GM18873 (cell line): ENCODE results near the gene WSB1.
"Not testable (repeated sequence)": the region's sequence is repeated elsewhere in the genome, so short reads cannot be mapped to it uniquely, and the experiment has no call there.

Experiments
- ATAC-seq: cut with Tn5 transposase; IDR thresholded peaks from one replicate; pipeline ENCODE4 v1.9.1; 2021; ENCODE audit warnings: mild to moderate bottlenecking, moderate library complexity, moderate number of reproducible peaks; ENCODE audit not compliant: unreplicated experiment, low FRiP score

The WSB1 gene

GRCh38 chr17:27310565-27311110 is 16.7 kb downstream of the WSB1 start:
- ATAC-seq, result no peak

- ATAC-seq, result no peak
These were observed 19.4 kb downstream of the WSB1 start for GRCh38 chr17:27313301-27313700.

- ATAC-seq, result no peak
These were observed 21.4 kb downstream of the WSB1 start for GRCh38 chr17:27315322-27315721.

DNA sequence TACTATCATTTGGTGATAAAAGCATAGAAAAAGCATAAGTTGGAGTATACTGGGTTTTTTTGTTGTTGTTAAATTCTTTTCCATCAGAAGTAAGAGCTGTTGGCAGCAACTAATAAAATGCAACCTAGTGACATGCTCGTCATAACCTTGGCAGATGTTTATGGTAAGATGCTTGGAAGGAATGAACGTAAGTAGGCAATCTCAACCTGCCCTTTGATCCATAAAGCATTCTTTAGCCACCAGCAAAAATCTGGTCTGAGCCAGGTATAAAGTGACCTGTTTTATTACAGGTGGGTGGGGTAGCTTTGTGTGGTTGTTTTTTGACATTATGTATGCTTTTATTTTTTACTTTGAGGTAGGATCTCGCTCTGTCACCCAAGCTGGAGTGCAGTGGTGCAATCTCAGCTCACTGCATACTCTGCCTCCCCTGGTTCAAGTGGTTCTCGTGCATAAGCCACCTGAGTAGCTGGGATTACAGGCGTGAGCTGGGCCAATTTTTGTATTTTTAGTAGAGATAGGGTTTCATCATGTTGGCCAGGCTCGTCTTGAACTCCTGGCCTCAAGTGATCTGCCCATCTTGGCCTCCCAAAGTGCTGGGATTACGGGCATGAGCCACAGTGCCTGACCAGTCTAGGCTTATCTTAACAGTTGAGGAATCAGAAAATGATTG is 22.0 kb downstream of the WSB1 start:
- no peak for ATAC-seq

DNA sequence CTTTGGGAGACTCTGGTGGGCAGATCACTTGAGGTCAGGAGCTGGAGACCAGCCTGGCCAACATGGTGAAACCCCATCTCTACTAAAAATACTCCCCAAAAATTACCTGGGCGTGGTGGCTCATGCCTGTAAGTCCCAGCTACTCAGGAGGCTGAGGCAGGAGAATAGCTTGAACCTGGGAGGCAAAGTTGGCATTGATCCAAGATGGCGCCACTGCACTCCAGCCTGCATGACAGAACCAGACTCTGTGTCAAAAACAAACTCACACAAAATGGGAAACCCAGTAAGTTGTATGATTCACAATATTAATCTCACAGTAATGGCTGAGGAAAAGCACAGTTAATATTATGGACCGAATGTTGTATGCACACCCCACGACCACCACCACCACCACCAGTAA is 24.3 kb downstream of the WSB1 start:
- ATAC-seq, result no peak

GRCh38 chr17:27318633-27319032 is 24.7 kb downstream of the WSB1 start:
- no peak for ATAC-seq

GRCh38 chr17:27319541-27320221 is 25.8 kb downstream of the WSB1 start:
- ATAC-seq, result no peak

- no peak for ATAC-seq
These were observed 26.3 kb downstream of the WSB1 start for GRCh38 chr17:27320222-27320560.

- no peak for ATAC-seq
These were observed 27.5 kb downstream of the WSB1 start for GRCh38 chr17:27321372-27321771.

DNA sequence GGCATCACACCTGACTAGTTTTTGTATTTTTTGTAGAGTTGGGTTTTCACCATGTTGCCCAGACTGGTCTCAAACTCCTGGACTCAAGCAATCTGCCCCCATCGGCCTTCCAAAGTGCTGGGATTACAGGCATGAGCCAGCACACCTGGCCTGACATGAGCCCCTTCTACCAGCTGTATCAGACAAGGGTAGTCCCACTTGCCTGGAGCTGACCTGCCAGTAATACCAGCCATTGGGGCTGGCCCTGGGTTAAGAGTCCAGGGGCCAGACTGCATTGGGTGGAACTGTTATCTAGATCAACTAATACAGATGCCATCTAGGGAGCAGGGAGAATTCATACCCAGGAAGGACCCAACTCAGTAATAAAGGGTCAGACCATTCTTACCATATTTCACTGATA is 28.1 kb downstream of the WSB1 start:
- no peak for ATAC-seq

GRCh38 chr17:27322690-27323508 is 29.0 kb downstream of the WSB1 start:
- ATAC-seq, result no peak

DNA sequence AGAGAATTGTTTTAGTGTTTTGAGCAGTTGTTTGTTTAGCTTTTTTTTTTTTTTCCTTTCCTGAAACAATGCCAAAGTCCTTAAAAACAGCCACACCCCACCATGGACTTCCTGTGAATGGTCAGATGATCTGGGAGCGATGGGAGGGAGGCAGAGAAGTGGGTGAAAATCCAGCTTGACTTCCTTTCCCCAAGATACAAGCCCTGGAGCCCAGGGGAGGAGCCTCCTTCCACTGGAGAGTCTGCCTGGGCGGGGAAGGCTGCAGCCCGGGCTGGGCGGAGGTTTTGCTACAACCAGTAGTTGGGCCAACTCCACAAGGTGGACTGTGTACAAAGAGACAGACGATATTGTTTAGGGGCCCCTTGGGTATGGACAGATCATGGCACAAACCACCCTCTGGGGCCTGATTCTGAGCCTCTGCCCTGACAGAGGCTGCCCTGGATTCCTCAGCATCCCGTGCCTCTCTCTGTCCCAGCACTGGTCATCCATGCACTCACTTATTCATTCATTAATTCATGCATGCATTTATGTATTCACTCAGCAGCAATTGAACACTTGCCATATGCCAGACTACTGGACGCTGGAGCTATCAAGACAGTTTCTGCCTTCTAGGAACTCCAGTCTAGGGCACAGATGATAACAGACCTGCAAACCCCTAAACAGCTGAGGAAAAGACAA is 29.8 kb downstream of the WSB1 start:
- no peak for ATAC-seq

- no peak for ATAC-seq
These were observed 30.9 kb downstream of the WSB1 start for GRCh38 chr17:27324771-27325339.

DNA sequence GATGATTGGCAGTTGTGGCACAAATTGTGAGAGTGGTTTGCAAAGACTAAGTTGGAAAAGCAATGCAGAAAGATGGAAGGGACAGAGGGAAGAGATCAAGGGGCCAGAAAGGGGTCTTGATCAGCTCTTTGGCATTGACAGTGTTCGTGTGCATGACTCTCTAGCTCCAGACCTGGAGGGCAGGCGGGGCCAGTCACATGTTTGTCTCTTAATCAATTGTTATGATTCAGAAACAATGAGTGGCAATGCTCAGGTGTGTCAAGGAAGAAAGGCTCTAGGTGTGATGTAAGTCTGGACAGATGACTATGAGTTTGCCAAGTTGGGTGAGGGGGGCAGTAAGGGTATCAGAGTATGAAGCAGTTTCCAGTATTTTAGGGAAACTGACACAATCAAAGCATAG is 32.1 kb downstream of the WSB1 start:
- ATAC-seq, result no peak

DNA sequence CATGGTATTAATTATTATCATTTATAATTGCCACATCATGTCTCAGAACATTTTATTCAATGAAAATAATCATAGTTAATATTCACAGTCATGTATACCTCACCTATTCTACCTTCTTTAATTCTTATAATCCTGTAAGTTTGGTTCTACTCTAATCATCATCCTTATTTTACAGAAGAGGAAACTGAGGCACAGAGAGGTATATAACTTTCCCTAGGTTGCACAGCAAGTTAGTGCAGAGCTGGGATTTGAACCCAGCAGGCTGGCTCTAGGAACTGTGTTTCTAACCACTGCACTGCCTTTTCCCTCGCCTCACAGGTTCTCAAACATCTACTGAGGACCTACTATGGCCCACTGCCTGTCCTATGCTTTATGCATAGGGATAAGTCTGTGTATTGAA is 32.7 kb downstream of the WSB1 start:
- ATAC-seq, result no peak

GRCh38 chr17:27327397-27327796 is 33.5 kb downstream of the WSB1 start:
- ATAC-seq, result no peak

- no peak for ATAC-seq
These were observed 34.0 kb downstream of the WSB1 start for GRCh38 chr17:27327871-27328270.

GRCh38 chr17:27328686-27329085 is 34.8 kb downstream of the WSB1 start:
- not testable (repeated sequence) for ATAC-seq

- no peak for ATAC-seq
These were observed 35.4 kb downstream of the WSB1 start for GRCh38 chr17:27329146-27329805.

GRCh38 chr17:27332047-27332393 is 38.1 kb downstream of the WSB1 start:
- ATAC-seq, result no peak
